ENCODE measurements around the gene PHF2.

The PHF2 gene

GRCh38 chr9:93601063-93601462, 24.7 kb downstream of the PHF2 start:
- DNase-seq (ENCODE audit: low read depth), result no peak

- no peak for DNase-seq (ENCODE audit: low read depth)
Measured at GRCh38 chr9:93601666-93602065, 25.3 kb downstream of the PHF2 start.

GRCh38 chr9:93603011-93603410, 26.6 kb downstream of the PHF2 start:
- DNase-seq (ENCODE audit: low read depth), result no peak

- no peak for DNase-seq (ENCODE audit: low read depth)
Measured at GRCh38 chr9:93603906-93604326, 27.5 kb downstream of the PHF2 start.

- no peak for DNase-seq (ENCODE audit: low read depth)
Measured at GRCh38 chr9:93606187-93606586, 29.8 kb downstream of the PHF2 start.

- DNase-seq (ENCODE audit: low read depth), result no peak
Measured at GRCh38 chr9:93610206-93610605, 33.8 kb downstream of the PHF2 start.

GRCh38 chr9:93612052-93612795, 35.8 kb downstream of the PHF2 start:
- no peak for DNase-seq (ENCODE audit: low read depth)

- DNase-seq (ENCODE audit: low read depth), result no peak
Measured at GRCh38 chr9:93612796-93613154, 36.4 kb downstream of the PHF2 start.

GRCh38 chr9:93613174-93613573, 36.8 kb downstream of the PHF2 start:
- no peak for DNase-seq (ENCODE audit: low read depth)

- DNase-seq (ENCODE audit: low read depth), result no peak
Measured at GRCh38 chr9:93613791-93614190, 37.4 kb downstream of the PHF2 start.

GRCh38 chr9:93614830-93615468, 38.6 kb downstream of the PHF2 start:
- no peak for DNase-seq (ENCODE audit: low read depth)

GRCh38 chr9:93616044-93616443, 39.7 kb downstream of the PHF2 start:
- DNase-seq (ENCODE audit: low read depth), result no peak

GRCh38 chr9:93617273-93617672, 40.9 kb downstream of the PHF2 start:
- no peak for DNase-seq (ENCODE audit: low read depth)

- no peak for DNase-seq (ENCODE audit: low read depth)
Measured at GRCh38 chr9:93619272-93619775, 42.9 kb downstream of the PHF2 start.

- DNase-seq (ENCODE audit: low read depth), result no peak
Measured at GRCh38 chr9:93620041-93620506, 43.7 kb downstream of the PHF2 start.

GRCh38 chr9:93620881-93621820, 44.8 kb downstream of the PHF2 start:
- DNase-seq (ENCODE audit: low read depth), result no peak

- no peak for DNase-seq (ENCODE audit: low read depth)
Measured at GRCh38 chr9:93621922-93622321, 45.5 kb downstream of the PHF2 start.

GRCh38 chr9:93622691-93623090, 46.3 kb downstream of the PHF2 start:
- no peak for DNase-seq (ENCODE audit: low read depth)

GRCh38 chr9:93623753-93624152, 47.4 kb downstream of the PHF2 start:
- no peak for DNase-seq (ENCODE audit: low read depth)

- no peak for DNase-seq (ENCODE audit: low read depth)
Measured at GRCh38 chr9:93624431-93624834, 48.0 kb downstream of the PHF2 start.

GRCh38 chr9:93624977-93625376, 48.6 kb downstream of the PHF2 start:
- DNase-seq (ENCODE audit: low read depth), result no peak

GRCh38 chr9:93629920-93630319, 53.5 kb downstream of the PHF2 start:
- DNase-seq (ENCODE audit: low read depth), result no peak

Data from amniotic epithelial cell (primary cell).